CD8-positive, alpha-beta memory T cell (primary cell): ENCODE results near the gene PRCC. TPM values are rescaled to one million over a fixed set of nuclear protein-coding genes. Genes with fewer than 3 reads are reported as not detected.
"Not testable (repeated sequence)": the region's sequence is repeated elsewhere in the genome, so short reads cannot be mapped to it uniquely, and the experiment has no call there.

Source experiments
- CTCF ChIA-PET: fragments of 350-600 bp; sonication (Branson Sonifier 250); formaldehyde crosslinking; loops from one replicate; lab custom pipeline; 2021; ENCODE audit warnings: antibody characterized with exemption; lab: Charles Lee
- POLR2A ChIA-PET: fragments of 350-600 bp; sonication (Branson Sonifier 250); formaldehyde crosslinking; loops from one replicate; lab custom pipeline; 2021; ENCODE audit warnings: antibody characterized with exemption; lab: Charles Lee
- DNase-seq, 5 donors: peaks; one replicate each; pipeline versions ENCODE4 v3.0.0 to v3.0.0-alpha.2; 2020 to 2022; ENCODE audit warnings: mixed read lengths in 1 of 5
- H3K27ac ChIP-seq: one replicate; pipeline ENCODE4 v1.7.0; 2013; ENCODE audit warnings: low read depth, mild to moderate bottlenecking, low read length, moderate library complexity
- H3K27me3 ChIP-seq: 2 replicates; pipeline ENCODE4 v1.7.0; 2013; ENCODE audit warnings: low read length, mild to moderate bottlenecking; ENCODE audit not compliant: insufficient read depth, poor library complexity, severe bottlenecking
- H3K36me3 ChIP-seq: 2 replicates; pipeline ENCODE4 v1.7.0; 2013; ENCODE audit warnings: mild to moderate bottlenecking, low read length, moderate library complexity; ENCODE audit not compliant: insufficient read depth
- H3K4me1 ChIP-seq: 2 replicates; pipeline ENCODE4 v1.7.0; 2013; ENCODE audit warnings: mild to moderate bottlenecking, low read length, moderate library complexity; ENCODE audit not compliant: insufficient read depth
- H3K4me3 ChIP-seq: 2 replicates; pipeline ENCODE4 v1.7.0; 2013; ENCODE audit warnings: mild to moderate bottlenecking, low read length
- H3K9me3 ChIP-seq: 2 replicates; pipeline ENCODE4 v1.7.0; 2013; ENCODE audit warnings: mild to moderate bottlenecking, low read length
- H3K27ac Mint-ChIP-seq, 8 donors: one replicate each; pipeline ENCODE4 v1.8.0; 2020 to 2021; ENCODE audit warnings: mixed read lengths in 8 of 8, mild to moderate bottlenecking in 6 of 8, inconsistent platforms in 3 of 8, moderate library complexity in 3 of 8
- H3K27me3 Mint-ChIP-seq, 2 donors: one replicate each; pipeline ENCODE4 v1.8.0; 2020 to 2021; ENCODE audit warnings: mixed read lengths in 2 of 2, mild to moderate bottlenecking in 1 of 2, moderate library complexity in 1 of 2
- H3K36me3 Mint-ChIP-seq, 3 donors: one replicate each; pipeline ENCODE4 v1.8.0; 2020 to 2021; ENCODE audit warnings: mixed read lengths in 3 of 3, inconsistent platforms in 1 of 3, mild to moderate bottlenecking in 1 of 3
- H3K4me1 Mint-ChIP-seq, 3 donors: one replicate each; pipeline ENCODE4 v1.8.0; 2020 to 2021; ENCODE audit warnings: mixed read lengths in 3 of 3, inconsistent platforms in 1 of 3, mild to moderate bottlenecking in 1 of 3
- H3K4me3 Mint-ChIP-seq, 7 donors: one replicate each; pipeline ENCODE4 v1.8.0; 2020 to 2021; ENCODE audit warnings: mixed read lengths in 7 of 7, mild to moderate bottlenecking in 6 of 7, moderate library complexity in 4 of 7, inconsistent platforms in 2 of 7
- H3K9me3 Mint-ChIP-seq, 5 donors: one replicate each; pipeline ENCODE4 v1.8.0; 2020 to 2022; ENCODE audit warnings: mixed read lengths in 5 of 5, mild to moderate bottlenecking in 3 of 5, moderate library complexity in 2 of 5, inconsistent platforms in 1 of 5
- polyA plus RNA-seq: library from polyadenylated mRNA; unstranded; fragments of 300-500 nt; fragmentation: Illumina TruSeq; gene quantifications from one replicate; pipeline ENCODE4 v1.2.3, GENCODE V29; 2021
- total RNA-seq, 2 experiments: library from RNA; stranded (reverse); gene quantifications; one replicate each; pipeline ENCODE4 v1.2.3, GENCODE V29; 2021

The PRCC gene
- total and polyA plus RNA-seq, 3 experiments from 2014 or later, result 45.9 to 111 (median 106) TPM

DNA sequence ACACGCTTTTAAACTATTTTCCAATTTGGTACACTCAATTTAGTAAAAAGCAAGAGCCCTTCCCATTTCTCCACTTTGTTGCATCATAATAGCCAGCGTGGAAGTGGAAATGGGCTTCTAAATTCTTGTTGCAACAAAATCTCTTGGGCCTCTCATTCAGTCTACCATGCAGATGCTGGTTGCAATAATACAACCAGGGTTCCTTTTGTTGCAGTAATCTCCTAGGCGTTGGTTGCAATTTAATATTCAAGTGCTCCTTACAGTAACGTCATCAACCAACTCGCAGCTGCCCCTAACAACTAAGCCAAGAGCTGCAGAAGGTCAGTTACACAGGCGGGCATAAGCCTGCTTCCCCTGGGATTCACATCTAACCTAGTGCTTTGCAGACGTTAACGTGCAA, 13.1 kb upstream of the PRCC start:
- CTCF ChIA-PET, result interaction anchor here (1.0 kb wide), 1 partner anchor 28 kb away, joined by 3 read pairs; no protein-coding TSS in a partner anchor
- no peaks in the 10 kb centered on the region for H3K27me3 Mint-ChIP-seq
- H3K4me1 Mint-ChIP-seq, result peaks cover 27 to 40% (median 34%) of the 10 kb centered on the region in 3 donors
- H3K4me1 ChIP-seq, result peaks cover 22% of the 10 kb centered on the region
- no peak overlapping the region for H3K4me3 ChIP-seq
- no peaks in the 10 kb centered on the region for H3K27me3 ChIP-seq
- no peaks in the 10 kb centered on the region for H3K9me3 ChIP-seq
- H3K36me3 Mint-ChIP-seq, result peaks cover 0 to 11% (median 0%) of the 10 kb centered on the region in 3 donors
- H3K4me3 Mint-ChIP-seq, result peak overlapping the region in 2 of 7 donors; percentile 48 to 70
- H3K9me3 Mint-ChIP-seq, result no peaks in the 10 kb centered on the region
- no peak for DNase-seq
- no peak overlapping the region for H3K27ac ChIP-seq
- H3K36me3 ChIP-seq, result no peaks in the 10 kb centered on the region
- peak overlapping the region in 1 of 8 donors; percentile 92 for H3K27ac Mint-ChIP-seq
- POLR2A ChIA-PET, result no interaction called here

DNA sequence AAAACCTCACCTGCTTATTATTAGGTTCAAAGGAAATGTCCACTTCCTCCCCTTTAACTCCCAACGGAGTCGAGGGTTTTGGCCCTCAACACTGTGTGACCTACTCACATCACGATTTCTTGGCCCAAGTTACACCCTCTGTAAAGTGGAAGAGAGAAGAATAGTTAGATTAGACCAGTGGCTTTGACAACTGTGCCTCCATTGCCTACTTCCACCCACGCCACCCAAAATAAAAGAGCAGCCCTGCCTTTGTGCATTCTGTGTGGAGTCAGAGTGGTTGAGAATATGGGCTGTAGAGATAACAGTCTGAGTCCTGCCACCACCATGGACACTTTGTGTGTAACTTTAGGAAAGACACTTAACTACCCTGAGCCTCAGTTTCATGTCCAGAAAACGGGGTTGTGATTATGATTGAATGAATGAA, 11.8 kb upstream of the PRCC start:
- Mint-ChIP-seq H3K4me3 (no peak overlapping the region), H3K9me3 (no peaks in the 10 kb centered on the region), H3K27me3 (no peaks in the 10 kb centered on the region), H3K4me1 (peaks cover 14 to 27% (median 21%) of the 10 kb centered on the region in 3 donors), H3K27ac (peak overlapping the region in 1 of 8 donors; percentile 19), H3K36me3 (peaks cover 0 to 6% (median 0%) of the 10 kb centered on the region in 3 donors)
- Histone ChIP-seq H3K27me3 (no peaks in the 10 kb centered on the region), H3K4me3 (no peak overlapping the region), H3K4me1 (peaks cover 10% of the 10 kb centered on the region), H3K27ac (peak overlapping the region; percentile 35), H3K9me3 (no peaks in the 10 kb centered on the region), H3K36me3 (no peaks in the 10 kb centered on the region)
- ChIA-PET CTCF (interaction anchor here (1.7 to 2.0 kb wide), 2 partner anchors 29 to 105 kb away, joined by 7 to 8 read pairs; partner anchors contain the start of gene NTRK1), POLR2A (no interaction called here)
- DNase-seq, result no peak

DNA sequence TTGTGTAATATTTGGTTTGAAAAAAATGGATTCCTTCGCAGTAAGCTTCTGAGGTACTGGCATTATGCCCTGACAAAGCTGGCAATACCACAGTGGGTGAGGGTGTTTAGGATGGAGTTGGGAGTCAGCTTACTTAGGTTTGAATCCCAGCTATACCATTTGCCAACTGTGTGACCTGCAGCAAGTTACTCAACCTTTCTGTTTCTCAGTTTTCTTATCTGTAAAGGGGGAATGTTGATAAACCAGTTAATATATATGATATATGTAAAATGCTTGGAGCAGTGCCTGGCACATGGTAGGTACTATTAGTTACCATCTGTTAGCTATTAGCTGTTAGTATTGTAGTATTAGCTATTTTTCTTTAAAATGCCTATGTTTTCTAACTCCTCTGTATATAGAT, 11.0 kb upstream of the PRCC start:
- Histone ChIP-seq H3K36me3 (no peaks in the 10 kb centered on the region), H3K4me3 (no peak overlapping the region), H3K4me1 (peaks cover 10% of the 10 kb centered on the region), H3K27me3 (no peaks in the 10 kb centered on the region), H3K9me3 (no peaks in the 10 kb centered on the region), H3K27ac (no peak overlapping the region)
- H3K27me3 Mint-ChIP-seq, result no peaks in the 10 kb centered on the region
- no peak for DNase-seq
- ChIA-PET POLR2A (interaction anchor here (0.7 kb wide), 1 partner anchor 23 kb away, joined by 10 read pairs; no protein-coding TSS in a partner anchor), CTCF (interaction anchor here (1.0 to 2.0 kb wide), 4 partner anchors 8 to 104 kb away, joined by 3 to 8 read pairs (median 6); partner anchors contain the start of genes NTRK1 and PRCC)
- peaks cover 12 to 26% (median 17%) of the 10 kb centered on the region in 3 donors for H3K4me1 Mint-ChIP-seq
- H3K9me3 Mint-ChIP-seq, result no peaks in the 10 kb centered on the region
- H3K4me3 Mint-ChIP-seq, result no peak overlapping the region
- peaks cover 0 to 4% (median 0%) of the 10 kb centered on the region in 3 donors for H3K36me3 Mint-ChIP-seq
- H3K27ac Mint-ChIP-seq, result no peak overlapping the region

DNA sequence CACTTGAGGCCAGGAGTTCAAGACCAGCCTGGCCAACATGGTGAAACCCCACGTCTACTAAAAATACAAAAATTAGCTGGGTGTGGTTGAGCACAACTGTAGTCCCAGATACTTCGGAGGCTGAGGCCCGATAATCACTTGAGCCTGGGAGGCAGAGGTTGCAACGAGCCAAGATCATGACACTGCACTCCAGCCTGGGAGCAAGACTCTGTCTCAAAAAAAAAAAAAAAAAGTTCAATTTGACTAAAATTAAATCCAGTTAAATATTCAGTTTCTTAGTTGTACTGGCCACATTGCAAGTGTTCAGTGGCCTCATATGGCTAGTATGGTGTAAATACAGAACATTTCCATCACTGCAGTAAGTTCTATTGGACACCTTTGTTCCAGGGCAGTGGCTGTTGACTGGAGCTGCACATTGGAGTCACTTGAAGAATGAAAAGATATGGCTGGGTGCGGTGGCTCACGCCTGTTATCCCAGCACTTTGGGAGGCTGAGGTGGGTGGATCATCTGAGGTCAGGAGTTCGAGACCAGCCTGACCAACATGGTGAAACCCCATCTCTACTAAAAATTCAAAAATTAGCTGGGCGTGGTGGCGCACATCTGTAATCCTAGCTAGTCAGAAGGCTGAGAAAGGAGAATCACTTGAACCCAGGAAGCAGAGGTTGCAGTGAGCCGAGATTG, 9.6 kb upstream of the PRCC start:
- H3K4me1 ChIP-seq, H3K36me3 Mint-ChIP-seq, H3K9me3 ChIP-seq, H3K27ac Mint-ChIP-seq, H3K9me3 Mint-ChIP-seq, H3K4me3 ChIP-seq, H3K27me3 Mint-ChIP-seq, H3K36me3 ChIP-seq, H3K27me3 ChIP-seq, H3K4me3 Mint-ChIP-seq, POLR2A ChIA-PET, DNase-seq, H3K27ac ChIP-seq: not testable (repeated sequence)
- CTCF ChIA-PET, result interaction anchor here (1.4 kb wide), 1 partner anchor 31 kb away, joined by 3 read pairs; no protein-coding TSS in a partner anchor
- peaks cover 9 to 19% (median 11%) of the 10 kb centered on the region in 3 donors for H3K4me1 Mint-ChIP-seq

DNA sequence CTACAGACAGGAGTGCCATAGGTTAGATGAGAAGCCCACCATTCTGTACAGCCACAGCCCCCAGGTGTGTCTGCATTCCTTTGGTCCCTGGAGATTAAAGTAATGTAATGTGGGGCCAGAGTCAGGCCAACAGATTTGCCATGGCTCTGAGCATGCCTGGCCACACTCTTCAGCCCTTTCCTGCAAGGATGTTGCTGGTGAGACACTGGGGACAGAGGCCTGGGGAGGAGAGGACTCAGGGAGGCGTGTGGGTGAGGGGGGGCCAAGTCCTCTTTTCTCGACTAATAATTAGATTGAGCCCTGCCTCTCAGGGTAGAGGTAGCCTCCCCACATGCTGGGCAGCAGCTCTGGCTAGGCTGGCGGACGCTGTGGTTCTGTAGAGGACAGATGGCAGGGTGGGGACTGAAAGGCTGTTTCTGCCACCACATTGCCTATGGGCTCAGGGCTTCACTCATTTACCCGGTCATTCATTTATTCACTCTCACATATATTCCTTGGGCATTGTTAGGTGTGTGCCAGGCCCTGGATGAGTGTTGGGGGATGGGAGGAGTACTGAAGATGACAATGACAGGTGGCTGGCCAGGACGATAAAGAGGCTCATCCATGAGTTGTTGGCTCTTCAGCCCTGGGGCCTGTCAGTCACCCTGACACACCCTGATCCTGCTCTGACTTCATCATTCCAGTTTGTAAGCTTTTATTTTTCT, 7.1 kb upstream of the PRCC start:
- POLR2A ChIA-PET, result no interaction called here
- DNase-seq, result no peak
- Histone ChIP-seq H3K36me3 (no peaks in the 10 kb centered on the region), H3K4me1 (no peaks in the 10 kb centered on the region), H3K27me3 (no peaks in the 10 kb centered on the region), H3K4me3 (no peak overlapping the region), H3K9me3 (no peaks in the 10 kb centered on the region), H3K27ac (no peak overlapping the region)
- peak overlapping the region in 1 of 8 donors; percentile 87 for H3K27ac Mint-ChIP-seq
- H3K4me3 Mint-ChIP-seq, result no peak overlapping the region
- H3K36me3 Mint-ChIP-seq, result no peaks in the 10 kb centered on the region
- CTCF ChIA-PET, result interaction anchor here (1.0 kb wide), 1 partner anchor 13 kb away, joined by 3 read pairs; no protein-coding TSS in a partner anchor
- no peaks in the 10 kb centered on the region for H3K27me3 Mint-ChIP-seq
- H3K4me1 Mint-ChIP-seq, result peaks cover 1 to 5% (median 3%) of the 10 kb centered on the region in 3 donors
- no peaks in the 10 kb centered on the region for H3K9me3 Mint-ChIP-seq

DNA sequence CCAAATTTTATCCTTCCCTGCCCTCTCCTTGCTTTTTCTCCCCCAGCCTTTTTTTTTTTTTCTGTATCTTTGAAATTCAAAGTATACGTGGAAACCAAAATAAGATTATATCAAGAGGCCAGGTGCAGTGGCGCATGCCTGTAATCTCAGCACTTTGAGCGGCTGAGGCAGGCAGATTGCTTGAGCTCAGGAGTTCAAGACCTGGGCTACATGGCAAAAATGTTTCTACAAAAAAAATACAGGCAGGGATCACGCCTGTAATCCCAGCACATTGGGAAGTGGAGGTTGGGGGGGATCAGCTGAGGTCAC, 6.6 kb upstream of the PRCC start:
- no peaks in the 10 kb centered on the region for H3K36me3 Mint-ChIP-seq
- CTCF ChIA-PET, result interaction anchor here (1.0 kb wide), 1 partner anchor 13 kb away, joined by 3 read pairs; no protein-coding TSS in a partner anchor
- POLR2A ChIA-PET, result no interaction called here
- Histone ChIP-seq H3K4me1 (no peaks in the 10 kb centered on the region), H3K36me3 (no peaks in the 10 kb centered on the region), H3K4me3 (no peak overlapping the region), H3K27ac (no peak overlapping the region), H3K27me3 (no peaks in the 10 kb centered on the region), H3K9me3 (no peaks in the 10 kb centered on the region)
- H3K27me3 Mint-ChIP-seq, result no peaks in the 10 kb centered on the region
- no peak overlapping the region for H3K4me3 Mint-ChIP-seq
- no peak for DNase-seq
- no peaks in the 10 kb centered on the region for H3K9me3 Mint-ChIP-seq
- peaks cover 0 to 3% (median 0%) of the 10 kb centered on the region in 3 donors for H3K4me1 Mint-ChIP-seq
- H3K27ac Mint-ChIP-seq, result no peak overlapping the region

DNA sequence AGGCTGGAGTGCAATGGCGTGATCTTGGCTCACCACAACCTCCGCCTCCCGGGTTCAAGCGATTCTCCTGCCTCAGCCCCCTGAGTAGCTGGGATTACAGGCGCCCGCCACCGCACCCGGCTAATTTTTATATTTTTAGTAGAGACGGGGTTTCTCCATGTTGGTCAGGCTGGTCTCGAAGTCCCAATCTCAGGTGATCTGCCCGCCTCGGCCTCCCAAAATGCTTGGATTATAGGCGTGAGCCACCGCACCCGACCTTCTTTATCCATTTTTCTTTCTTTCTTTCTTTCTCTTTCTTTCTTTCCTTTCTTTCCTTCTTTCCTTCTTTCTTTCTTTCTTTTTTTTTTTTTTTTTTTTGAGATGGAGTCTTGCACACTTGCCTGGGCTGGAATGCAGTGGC, 2.2 kb upstream of the PRCC start:
- ChIA-PET CTCF (interaction anchor here (1.3 to 10.4 kb wide), 2 partner anchors 38 to 59 kb away, joined by 3 to 92 read pairs; partner anchors contain the start of genes CRABP2, ISG20L2 and METTL25B), POLR2A (interaction anchor here (3.3 kb wide), 1 partner anchor 38 kb away, joined by 28 read pairs; the partner anchor contains the start of genes ISG20L2 and METTL25B)
- H3K9me3 Mint-ChIP-seq, H3K9me3 ChIP-seq, H3K27ac ChIP-seq, H3K4me3 Mint-ChIP-seq, H3K36me3 ChIP-seq, H3K27ac Mint-ChIP-seq, DNase-seq, H3K4me3 ChIP-seq, H3K27me3 Mint-ChIP-seq, H3K27me3 ChIP-seq: not testable (repeated sequence)
- Mint-ChIP-seq H3K4me1 (peaks cover 17 to 26% (median 19%) of the 10 kb centered on the region in 3 donors), H3K36me3 (peaks cover 0 to 12% (median 0%) of the 10 kb centered on the region in 3 donors)
- H3K4me1 ChIP-seq, result peaks cover 27% of the 10 kb centered on the region
